ENCODE data around the gene TMEM119.

TMEM119 gene

DNA sequence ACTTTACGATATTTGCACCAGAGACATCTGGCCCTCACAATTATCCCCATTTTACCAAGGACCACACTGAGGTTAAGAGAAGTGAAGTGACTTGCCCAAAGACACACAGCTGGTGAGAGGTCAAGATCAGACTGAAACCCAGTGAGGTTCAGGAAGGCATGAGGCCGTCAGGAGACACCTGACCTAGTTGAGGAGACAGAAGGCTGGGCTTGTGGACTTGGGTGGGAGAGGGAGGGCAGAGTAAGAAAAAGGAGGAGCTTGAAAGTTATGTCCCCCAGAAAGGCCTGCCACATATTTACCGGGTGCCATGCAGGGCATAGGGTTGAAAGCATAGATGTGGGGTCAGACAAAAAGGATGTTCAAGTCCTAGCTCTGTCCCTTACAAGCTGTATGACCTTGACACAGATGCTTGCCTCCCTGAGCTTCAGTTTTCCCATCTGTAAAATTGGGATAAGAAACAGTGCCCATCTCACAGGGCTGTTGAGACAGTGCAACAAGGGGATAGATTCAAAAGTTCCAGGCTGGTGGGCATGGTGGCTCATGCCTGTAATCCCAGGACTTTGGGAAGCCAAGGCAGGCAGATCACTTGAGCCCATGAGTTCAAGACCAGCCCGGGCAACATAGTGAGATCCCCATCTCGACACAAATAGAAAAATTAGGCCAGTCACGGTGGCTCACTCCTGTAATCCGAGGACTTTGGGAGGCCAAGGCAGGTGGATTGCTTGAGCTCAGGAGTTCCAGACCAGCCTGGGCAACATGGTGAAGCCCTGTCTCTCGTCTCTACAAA lies 29.4 kb upstream of the TMEM119 start:
- H3K4me3 ChIP-seq (ENCODE audit: low read depth, low read length), result no peak overlapping the region
- in situ Hi-C loops (cut with HindIII; ENCODE audit: low sequenced_read_pairs), result no loop called here
- TF ChIP-seq, protein P1, sequence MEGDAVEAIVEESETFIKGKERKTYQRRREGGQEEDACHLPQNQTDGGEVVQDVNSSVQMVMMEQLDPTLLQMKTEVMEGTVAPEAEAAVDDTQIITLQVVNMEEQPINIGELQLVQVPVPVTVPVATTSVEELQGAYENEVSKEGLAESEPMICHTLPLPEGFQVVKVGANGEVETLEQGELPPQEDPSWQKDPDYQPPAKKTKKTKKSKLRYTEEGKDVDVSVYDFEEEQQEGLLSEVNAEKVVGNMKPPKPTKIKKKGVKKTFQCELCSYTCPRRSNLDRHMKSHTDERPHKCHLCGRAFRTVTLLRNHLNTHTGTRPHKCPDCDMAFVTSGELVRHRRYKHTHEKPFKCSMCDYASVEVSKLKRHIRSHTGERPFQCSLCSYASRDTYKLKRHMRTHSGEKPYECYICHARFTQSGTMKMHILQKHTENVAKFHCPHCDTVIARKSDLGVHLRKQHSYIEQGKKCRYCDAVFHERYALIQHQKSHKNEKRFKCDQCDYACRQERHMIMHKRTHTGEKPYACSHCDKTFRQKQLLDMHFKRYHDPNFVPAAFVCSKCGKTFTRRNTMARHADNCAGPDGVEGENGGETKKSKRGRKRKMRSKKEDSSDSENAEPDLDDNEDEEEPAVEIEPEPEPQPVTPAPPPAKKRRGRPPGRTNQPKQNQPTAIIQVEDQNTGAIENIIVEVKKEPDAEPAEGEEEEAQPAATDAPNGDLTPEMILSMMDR (IDR thresholded peaks at IDR 0.05; ENCODE audit: low read depth, low read length), result no peak
- no peak for DNase-seq (ENCODE audit: low read depth, low spot score)

DNA sequence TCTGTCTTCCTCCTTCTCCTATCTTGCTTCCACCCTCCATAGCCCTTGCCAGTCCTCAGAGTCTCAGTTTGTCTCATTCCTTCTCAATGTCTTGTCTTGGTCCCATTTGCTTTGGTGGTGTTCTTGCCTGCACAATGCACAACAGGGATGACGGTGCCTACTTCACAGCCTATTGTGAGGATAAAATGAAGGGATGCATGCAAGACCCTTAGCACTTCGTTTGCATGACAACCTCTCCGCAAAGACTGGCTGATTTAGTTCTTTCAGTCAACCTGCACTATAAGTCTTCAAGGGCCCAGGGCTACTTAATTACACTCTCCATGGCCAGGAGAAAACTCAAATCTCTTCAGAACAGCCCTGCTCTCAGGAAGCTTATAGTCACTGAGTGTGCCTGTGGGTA lies 27.3 kb upstream of the TMEM119 start:
- TF ChIP-seq, protein P1 (IDR thresholded peaks at IDR 0.05; ENCODE audit: low read depth, low read length), result no peak
- DNase-seq (ENCODE audit: low read depth, low spot score), result no peak
- in situ Hi-C loops (cut with HindIII; ENCODE audit: low sequenced_read_pairs), result no loop called here
- H3K4me3 ChIP-seq (ENCODE audit: low read depth, low read length), result no peak overlapping the region

DNA sequence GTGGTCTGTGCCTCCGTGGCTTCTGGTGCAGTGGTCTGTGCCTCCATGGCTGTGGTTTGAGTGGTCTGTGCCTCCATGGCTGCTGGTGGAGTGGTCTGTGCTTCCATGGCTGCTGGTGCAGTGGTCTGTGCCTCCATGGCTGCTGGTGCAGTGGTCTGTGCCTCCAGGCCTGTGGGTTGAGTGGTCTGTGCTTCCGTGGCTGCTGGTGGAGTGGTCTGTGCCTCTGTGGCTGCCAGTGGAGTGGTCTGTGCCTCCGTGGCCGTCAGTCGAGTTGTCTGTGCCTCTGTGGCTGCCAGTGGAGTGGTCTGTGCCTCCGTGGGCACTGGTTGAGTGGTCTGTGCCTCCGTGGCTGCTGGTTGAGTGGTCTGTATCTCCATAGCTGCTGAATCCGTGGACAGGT lies 25.7 kb upstream of the TMEM119 start:
- in situ Hi-C loops (cut with HindIII; ENCODE audit: low sequenced_read_pairs), result no loop called here
- no peak for DNase-seq (ENCODE audit: low read depth, low spot score)
- no peak overlapping the region for H3K4me3 ChIP-seq (ENCODE audit: low read depth, low read length)
- TF ChIP-seq, protein P1 (IDR thresholded peaks at IDR 0.05; ENCODE audit: low read depth, low read length), result no peak

DNA sequence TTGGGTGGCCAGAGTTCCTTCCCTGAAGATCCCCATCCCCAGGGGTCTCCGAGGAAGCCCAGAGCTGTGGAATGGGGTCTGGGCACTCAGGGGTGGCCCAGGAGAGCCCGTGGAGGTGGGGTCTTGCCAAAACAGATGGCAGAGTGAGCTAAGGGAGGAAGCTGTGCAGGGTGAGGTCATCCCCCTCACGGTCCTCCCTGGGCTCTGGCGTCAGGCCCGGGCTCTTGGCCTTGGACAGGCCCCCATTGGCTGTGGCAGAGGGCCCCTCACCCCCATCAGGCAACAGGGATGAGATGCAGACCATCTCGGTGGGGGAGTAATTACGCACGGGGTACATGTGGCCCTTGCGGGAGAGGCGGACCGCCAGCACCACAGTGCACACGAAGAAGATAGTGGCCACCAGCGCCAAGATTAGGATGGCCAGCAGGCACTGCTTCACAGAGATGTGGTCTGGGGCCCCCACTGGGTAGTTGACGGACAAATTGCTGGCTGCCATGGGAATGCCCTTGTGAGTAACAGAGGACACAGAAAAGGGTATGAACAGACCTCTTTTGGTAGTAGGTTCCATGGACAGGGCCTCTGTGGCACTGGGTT lies 25.1 kb upstream of the TMEM119 start:
- H3K4me3 ChIP-seq (ENCODE audit: low read depth, low read length), result no peak overlapping the region

DNA sequence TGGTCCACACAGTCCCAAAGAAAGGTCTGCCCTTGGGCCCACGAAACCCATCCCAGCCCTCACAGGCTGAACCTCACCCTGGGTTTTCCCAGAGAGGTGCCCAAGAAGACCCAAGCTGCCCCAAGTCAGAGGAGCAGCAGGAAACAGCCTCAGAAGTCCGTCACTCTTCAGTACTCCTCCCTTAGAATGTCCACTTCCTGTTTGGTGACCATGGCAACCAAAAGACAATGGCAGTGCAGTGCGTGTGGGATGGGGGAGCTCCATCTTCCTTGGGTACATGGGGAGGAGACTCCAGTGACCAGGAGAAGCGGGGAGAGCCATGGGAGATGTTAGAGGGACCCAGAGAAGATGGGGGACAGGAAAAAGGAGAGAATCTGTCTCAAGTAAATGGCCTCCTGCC lies 24.5 kb upstream of the TMEM119 start:
- TF ChIP-seq, protein P1 (IDR thresholded peaks at IDR 0.05; ENCODE audit: low read depth, low read length), result no peak
- no peak overlapping the region for H3K4me3 ChIP-seq (ENCODE audit: low read depth, low read length)
- in situ Hi-C loops (cut with HindIII; ENCODE audit: low sequenced_read_pairs), result no loop called here
- DNase-seq (ENCODE audit: low read depth, low spot score), result no peak

More for the DNA sequence above, 25.1 kb upstream of the TMEM119 start:
- TF ChIP-seq, protein P1 (IDR thresholded peaks at IDR 0.05; ENCODE audit: low read depth, low read length), result no peak
- DNase-seq (ENCODE audit: low read depth, low spot score), result no peak
- in situ Hi-C loops (cut with HindIII; ENCODE audit: low sequenced_read_pairs), result no loop called here

DNA sequence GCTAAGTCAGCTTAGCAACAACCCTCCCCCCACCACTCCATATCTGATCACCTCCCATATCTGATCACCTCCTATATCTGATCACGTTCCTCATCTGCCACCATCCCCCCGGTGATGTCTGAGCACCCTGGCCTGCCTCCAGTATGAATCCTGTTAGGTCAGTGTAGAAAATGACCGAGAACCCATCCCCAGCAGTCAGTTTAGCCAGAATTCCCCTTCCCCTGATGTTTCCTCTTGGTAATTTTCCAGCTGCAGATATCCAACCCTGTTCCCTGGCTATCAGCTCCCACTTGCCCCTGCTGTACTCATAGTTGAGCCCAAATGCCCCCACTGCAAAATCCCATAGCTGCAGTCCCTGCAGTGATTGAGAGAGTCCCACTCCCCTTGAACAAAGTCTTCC lies 23.3 kb upstream of the TMEM119 start:
- TF ChIP-seq, protein P1 (IDR thresholded peaks at IDR 0.05; ENCODE audit: low read depth, low read length), result no peak
- H3K4me3 ChIP-seq (ENCODE audit: low read depth, low read length), result no peak overlapping the region
- in situ Hi-C loops (cut with HindIII; ENCODE audit: low sequenced_read_pairs), result no loop called here
- DNase-seq (ENCODE audit: low read depth, low spot score), result no peak

All from astrocyte of the spinal cord (primary cell).